ENCODE results near the gene ALAS2. TPM values are rescaled to one million over a fixed set of nuclear protein-coding genes. Genes with fewer than 3 reads are reported as not detected.
"Not testable (repeated sequence)": the region's sequence is repeated elsewhere in the genome, so short reads cannot be mapped to it uniquely, and the experiment has no call there.

The ALAS2 gene
- total RNA-seq, 1 donor from 2014 or later = 6.9 TPM

DNA sequence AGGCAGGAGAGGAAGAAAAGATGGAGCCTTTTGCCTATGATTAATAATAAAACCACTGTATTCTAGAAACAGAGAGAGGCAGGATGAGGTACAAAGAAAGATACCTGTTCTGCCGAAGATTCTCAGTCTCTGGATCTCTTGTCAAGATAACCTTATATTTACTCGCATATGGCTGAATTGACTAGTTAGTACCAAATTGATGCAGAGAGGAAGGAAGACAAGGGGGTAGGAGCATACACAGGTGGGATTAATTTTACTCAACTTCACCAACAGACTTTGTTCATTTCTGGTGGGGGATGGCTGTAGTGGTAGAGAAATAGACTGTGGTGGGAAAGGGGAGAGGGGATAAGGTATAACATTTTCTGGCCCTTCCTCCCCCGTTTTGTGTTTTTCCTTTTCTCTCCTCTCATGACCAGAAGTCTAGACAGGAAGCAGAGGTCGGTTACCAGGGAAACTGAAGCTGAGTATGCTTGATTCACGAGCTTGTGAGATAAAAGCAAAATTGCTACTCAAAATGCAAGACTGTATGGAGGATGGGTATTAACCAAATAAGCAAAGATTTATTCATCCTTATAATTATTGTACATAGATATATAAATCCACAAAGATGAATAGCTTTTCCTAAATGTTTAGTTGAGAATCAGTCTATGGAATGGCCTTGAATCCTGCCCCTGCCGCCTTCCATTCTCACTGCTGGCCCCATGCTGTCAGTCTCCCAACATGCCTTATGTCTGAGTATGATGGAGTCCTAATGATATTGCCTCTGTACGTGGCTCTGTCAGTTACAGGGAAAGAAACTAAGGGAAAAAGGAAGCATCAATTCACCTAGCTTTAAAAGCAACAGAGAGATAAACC is 26.3 kb upstream of the ALAS2 start:
- intact Hi-C loops (cut with DNase I) = loop anchor here (2.0 to 5.0 kb wide), 3 partner anchors 56 to 810 kb away; partner anchors contain the start of gene APEX2
- H3K27me3 ChIP-seq = no peaks in the 10 kb centered on the region
- no peaks in the 10 kb centered on the region for H3K36me3 ChIP-seq
- no peak for TF ChIP-seq CTCF (IDR thresholded peaks at IDR 0.05)
- no peaks in the 10 kb centered on the region for H3K4me1 ChIP-seq
- no peak for DNase-seq (ENCODE audit: low spot score in 2 of 2)
- H3K9me3 ChIP-seq = no peaks in the 10 kb centered on the region
- H3K27ac ChIP-seq = no peak overlapping the region
- peak overlapping the region in 1 of 2 donors; percentile 58 for H3K4me3 ChIP-seq

DNA sequence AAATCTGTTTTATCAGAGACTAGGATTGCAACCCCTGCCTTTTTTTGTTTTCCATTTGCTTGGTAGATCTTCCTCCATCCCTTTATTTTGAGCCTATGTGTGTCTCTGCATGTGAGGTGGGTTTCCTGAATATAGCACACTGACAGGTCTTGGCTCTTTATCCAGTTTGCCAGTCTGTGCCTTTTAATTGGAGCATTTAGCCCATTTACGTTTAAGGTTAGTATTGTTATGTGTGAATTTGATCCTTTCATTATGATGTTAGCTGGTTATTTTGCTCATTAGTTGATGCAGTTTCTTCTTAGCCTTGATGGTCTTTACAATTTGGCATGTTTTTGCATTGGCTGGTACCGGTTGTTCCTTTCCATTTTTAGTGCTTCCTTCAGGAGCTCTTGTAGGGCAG is 19.8 kb upstream of the ALAS2 start:
- H3K9me3 ChIP-seq; H3K36me3 ChIP-seq; H3K27ac ChIP-seq; DNase-seq (ENCODE audit: low spot score in 2 of 2); H3K27me3 ChIP-seq; intact Hi-C loops (cut with DNase I); H3K4me3 ChIP-seq; H3K4me1 ChIP-seq: not testable (repeated sequence)

GRCh38 chrX:55041514-55041913 is 10.7 kb upstream of the ALAS2 start:
- no peaks in the 10 kb centered on the region for H3K4me1 ChIP-seq
- no peak overlapping the region for H3K27ac ChIP-seq
- no peak for TF ChIP-seq CTCF (IDR thresholded peaks at IDR 0.05)
- H3K27me3 ChIP-seq = no peaks in the 10 kb centered on the region
- H3K9me3 ChIP-seq = no peaks in the 10 kb centered on the region
- no peaks in the 10 kb centered on the region for H3K36me3 ChIP-seq
- intact Hi-C loops (cut with DNase I) = no loop called here
- no peak overlapping the region for H3K4me3 ChIP-seq
- DNase-seq (ENCODE audit: low spot score in 2 of 2) = no peak

DNA sequence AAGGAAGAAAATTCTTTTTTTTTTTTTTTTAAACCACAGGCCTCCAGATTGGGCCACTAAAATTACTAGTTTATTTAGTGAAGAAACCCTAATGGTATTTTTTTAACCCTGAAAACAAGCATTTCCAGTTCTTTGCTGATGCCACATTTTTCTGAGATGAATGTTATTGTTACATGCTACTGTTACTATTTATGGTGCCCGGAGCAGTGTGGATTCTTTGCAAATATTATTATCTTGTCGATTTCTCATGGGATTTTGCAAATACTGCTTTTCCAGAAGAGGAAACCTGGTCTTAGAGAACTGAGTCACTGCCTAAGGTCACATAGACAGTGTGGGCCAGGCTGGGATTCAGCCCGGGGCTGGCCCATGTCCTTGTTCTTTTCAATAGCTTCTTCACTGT is 8.7 kb upstream of the ALAS2 start:
- Histone ChIP-seq H3K36me3 (no peaks in the 10 kb centered on the region), H3K4me3 (no peak overlapping the region), H3K27ac (no peak overlapping the region), H3K4me1 (no peaks in the 10 kb centered on the region), H3K9me3 (no peaks in the 10 kb centered on the region), H3K27me3 (no peaks in the 10 kb centered on the region)
- DNase-seq (ENCODE audit: low spot score in 2 of 2) = no peak
- intact Hi-C loops (cut with DNase I) = no loop called here
- TF ChIP-seq CTCF (IDR thresholded peaks at IDR 0.05) = no peak

DNA sequence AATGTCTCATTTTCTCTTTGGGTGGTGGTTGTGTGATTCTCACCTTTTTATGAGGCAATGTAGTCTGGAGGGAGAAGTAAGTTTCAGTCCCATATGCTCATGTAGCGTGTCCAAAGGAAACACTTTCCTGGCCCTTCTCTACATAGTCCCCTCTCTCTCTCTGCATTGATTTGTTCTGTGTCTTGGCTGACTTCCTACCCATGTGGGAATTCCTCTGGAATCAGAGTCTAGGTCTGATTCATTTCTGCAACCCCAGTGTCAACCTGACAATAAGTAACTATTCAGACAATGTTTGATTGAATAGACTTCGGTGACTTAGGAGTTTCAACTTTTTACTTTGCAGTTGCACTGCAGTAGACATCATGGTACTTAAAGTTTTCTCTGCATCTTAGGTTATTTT is 2.7 kb upstream of the ALAS2 start:
- H3K4me1 ChIP-seq = no peaks in the 10 kb centered on the region
- no peaks in the 10 kb centered on the region for H3K9me3 ChIP-seq
- no peaks in the 10 kb centered on the region for H3K36me3 ChIP-seq
- intact Hi-C loops (cut with DNase I) = no loop called here
- no peak overlapping the region for H3K4me3 ChIP-seq
- no peak overlapping the region for H3K27ac ChIP-seq
- no peaks in the 10 kb centered on the region for H3K27me3 ChIP-seq
- no peak for DNase-seq (ENCODE audit: low spot score in 2 of 2)
- TF ChIP-seq CTCF (IDR thresholded peaks at IDR 0.05) = no peak

GRCh38 chrX:55029291-55029690 is 1.5 kb downstream of the ALAS2 start:
- H3K4me1 ChIP-seq = no peaks in the 10 kb centered on the region
- no peak for TF ChIP-seq CTCF (IDR thresholded peaks at IDR 0.05)
- H3K27me3 ChIP-seq = no peaks in the 10 kb centered on the region
- intact Hi-C loops (cut with DNase I) = no loop called here
- H3K4me3 ChIP-seq = no peak overlapping the region
- no peak overlapping the region for H3K27ac ChIP-seq
- no peaks in the 10 kb centered on the region for H3K9me3 ChIP-seq
- no peak for DNase-seq (ENCODE audit: low spot score in 2 of 2)
- H3K36me3 ChIP-seq = no peaks in the 10 kb centered on the region
